ENCODE measurements around the gene AHCYL2.
"Not testable (repeated sequence)": the region's sequence is repeated elsewhere in the genome, so short reads cannot be mapped to it uniquely, and the experiment has no call there.

AHCYL2 gene

GRCh38 chr7:129388333-129389098 is 163.7 kb downstream of the AHCYL2 start:
- DNase-seq, result no peak

GRCh38 chr7:129389829-129390228 is 165.0 kb downstream of the AHCYL2 start:
- no peak for DNase-seq

GRCh38 chr7:129390314-129390713 is 165.5 kb downstream of the AHCYL2 start:
- no peak for DNase-seq

GRCh38 chr7:129391546-129392171 is 166.8 kb downstream of the AHCYL2 start:
- DNase-seq, result no peak

- DNase-seq, result no peak
Observed at GRCh38 chr7:129393255-129393654, 168.4 kb downstream of the AHCYL2 start.

- no peak for DNase-seq
Observed at GRCh38 chr7:129394101-129394500, 169.3 kb downstream of the AHCYL2 start.

- no peak for DNase-seq
Observed at GRCh38 chr7:129394982-129395914, 170.4 kb downstream of the AHCYL2 start.

GRCh38 chr7:129401228-129401966 is 176.6 kb downstream of the AHCYL2 start:
- no peak for DNase-seq

- DNase-seq, result peak; percentile 6
Observed at GRCh38 chr7:129401967-129402860, 177.4 kb downstream of the AHCYL2 start.

GRCh38 chr7:129405527-129405926 is 180.7 kb downstream of the AHCYL2 start:
- DNase-seq, result no peak

- DNase-seq, result not testable (repeated sequence)
Observed at GRCh38 chr7:129410238-129410637, 185.4 kb downstream of the AHCYL2 start.

GRCh38 chr7:129412501-129412900 is 187.7 kb downstream of the AHCYL2 start:
- no peak for DNase-seq

- no peak for DNase-seq
Observed at GRCh38 chr7:129417073-129417472, 192.2 kb downstream of the AHCYL2 start.

GRCh38 chr7:129421717-129422250 is 197.0 kb downstream of the AHCYL2 start:
- DNase-seq, result no peak

GRCh38 chr7:129422727-129423126 is 197.9 kb downstream of the AHCYL2 start:
- DNase-seq, result no peak

GRCh38 chr7:129423700-129424410 is 199.0 kb downstream of the AHCYL2 start:
- DNase-seq, result no peak

- DNase-seq, result no peak
Observed at GRCh38 chr7:129426482-129426881, 201.7 kb downstream of the AHCYL2 start.

- DNase-seq, result no peak
Observed at GRCh38 chr7:129427526-129428045, 202.8 kb downstream of the AHCYL2 start.

GRCh38 chr7:129431911-129432643 is 207.2 kb downstream of the AHCYL2 start:
- DNase-seq, result no peak
